DND-41 (cell line): Measurements from ENCODE around the gene EMD.

Experiments
- EZH2 ChIP-seq: IDR thresholded peaks from 3 replicates; pipeline ENCODE4 v1.6.1; 2012; ENCODE audit warnings: borderline replicate concordance, low read depth, mild to moderate bottlenecking, moderate library complexity, low read length, inconsistent platforms; ENCODE audit not compliant: severe bottlenecking
- TF ChIP-seq, protein P1 (sequence below): IDR thresholded peaks from 2 replicates; pipeline ENCODE4 v1.5.1; 2012; ENCODE audit warnings: borderline replicate concordance, low read length, moderate library complexity, mild to moderate bottlenecking; ENCODE audit not compliant: poor library complexity, severe bottlenecking; ENCODE audit errors: extremely low read depth

DNA sequence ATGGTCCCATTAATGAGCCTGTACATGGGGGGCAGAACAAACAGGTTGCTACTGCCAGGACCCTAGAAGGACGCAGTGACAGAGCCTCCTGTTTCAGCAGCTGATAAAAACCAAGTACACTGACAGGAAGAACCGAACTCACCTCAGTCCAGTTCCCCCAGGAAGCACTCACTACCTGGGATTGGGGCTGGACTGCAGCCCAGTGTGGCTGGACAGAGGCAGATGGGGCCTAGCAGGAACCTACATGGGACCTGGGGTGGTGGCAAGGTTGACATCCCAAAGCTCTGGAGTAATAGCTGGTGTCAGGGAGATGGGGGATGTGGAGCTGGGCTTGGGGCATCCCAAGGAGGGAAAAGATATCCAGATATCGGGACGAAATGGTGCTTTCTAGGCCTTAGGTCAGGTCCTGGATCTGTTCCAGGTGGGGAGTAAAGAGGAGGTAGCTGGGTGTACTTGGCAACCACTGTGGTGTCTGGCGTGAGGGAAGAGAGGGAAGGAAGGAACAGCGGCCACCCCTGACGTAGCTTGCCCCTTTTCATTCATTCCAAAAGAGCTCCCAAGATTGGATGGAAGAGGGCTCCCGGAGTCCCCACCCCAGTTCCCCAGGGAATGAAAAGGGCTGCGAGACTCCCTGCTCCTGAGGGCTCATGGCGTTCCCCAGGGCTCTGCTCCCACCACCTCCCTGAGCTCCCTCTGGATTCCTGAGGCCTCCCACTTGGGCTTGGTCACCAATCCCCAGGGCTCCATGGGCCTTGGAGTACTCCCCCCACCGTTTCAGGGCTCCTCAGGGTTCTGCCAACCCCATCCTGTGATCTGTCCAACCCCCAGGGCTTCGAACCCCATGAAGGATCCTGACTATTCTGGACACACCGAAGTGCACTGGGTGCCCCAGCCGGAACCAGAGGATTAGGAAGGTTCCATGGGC, 4.5 kb downstream of the EMD start:
- TF ChIP-seq, protein P1, sequence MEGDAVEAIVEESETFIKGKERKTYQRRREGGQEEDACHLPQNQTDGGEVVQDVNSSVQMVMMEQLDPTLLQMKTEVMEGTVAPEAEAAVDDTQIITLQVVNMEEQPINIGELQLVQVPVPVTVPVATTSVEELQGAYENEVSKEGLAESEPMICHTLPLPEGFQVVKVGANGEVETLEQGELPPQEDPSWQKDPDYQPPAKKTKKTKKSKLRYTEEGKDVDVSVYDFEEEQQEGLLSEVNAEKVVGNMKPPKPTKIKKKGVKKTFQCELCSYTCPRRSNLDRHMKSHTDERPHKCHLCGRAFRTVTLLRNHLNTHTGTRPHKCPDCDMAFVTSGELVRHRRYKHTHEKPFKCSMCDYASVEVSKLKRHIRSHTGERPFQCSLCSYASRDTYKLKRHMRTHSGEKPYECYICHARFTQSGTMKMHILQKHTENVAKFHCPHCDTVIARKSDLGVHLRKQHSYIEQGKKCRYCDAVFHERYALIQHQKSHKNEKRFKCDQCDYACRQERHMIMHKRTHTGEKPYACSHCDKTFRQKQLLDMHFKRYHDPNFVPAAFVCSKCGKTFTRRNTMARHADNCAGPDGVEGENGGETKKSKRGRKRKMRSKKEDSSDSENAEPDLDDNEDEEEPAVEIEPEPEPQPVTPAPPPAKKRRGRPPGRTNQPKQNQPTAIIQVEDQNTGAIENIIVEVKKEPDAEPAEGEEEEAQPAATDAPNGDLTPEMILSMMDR: no peak
- TF ChIP-seq EZH2: no peak
